Liver (tissue), 9 donors: ENCODE measurements around the gene PPME1. TPM values are rescaled to one million over a fixed set of nuclear protein-coding genes. Genes with fewer than 3 reads are reported as not detected.

Experiments
- DNase-seq: peaks from one replicate; pipeline ENCODE4 v3.0.0-alpha.2; 2017; ENCODE audit warnings: low spot score
- H3K27ac ChIP-seq, 2 donors: one replicate each; pipeline ENCODE4 v1.7.0; 2013; ENCODE audit warnings: inconsistent platforms in 2 of 2, low read length in 2 of 2, control low read depth in 1 of 2, low read depth in 1 of 2, mild to moderate bottlenecking in 1 of 2
- H3K27me3 ChIP-seq, 4 donors: one replicate each; pipeline versions ENCODE4 v1.6.1 to v1.7.0; 2013; ENCODE audit warnings: low read length in 3 of 4, inconsistent platforms in 1 of 4, mild to moderate bottlenecking in 1 of 4, moderate library complexity in 1 of 4; ENCODE audit not compliant: control insufficient read depth in 4 of 4, insufficient read depth in 4 of 4
- H3K36me3 ChIP-seq, 4 donors: one replicate each; pipeline versions ENCODE4 v1.6.1 to v1.7.0; 2013; ENCODE audit warnings: low read length in 3 of 4, mild to moderate bottlenecking in 3 of 4, low read depth in 1 of 4, moderate library complexity in 1 of 4; ENCODE audit not compliant: control insufficient read depth in 4 of 4, insufficient read depth in 3 of 4
- H3K4me1 ChIP-seq, 4 donors: one replicate each; pipeline versions ENCODE4 v1.6.1 to v1.7.0; 2013; ENCODE audit warnings: low read length in 3 of 4, mild to moderate bottlenecking in 3 of 4, moderate library complexity in 1 of 4; ENCODE audit not compliant: control insufficient read depth in 4 of 4, insufficient read depth in 4 of 4
- H3K4me3 ChIP-seq, 3 donors: one replicate each; pipeline versions ENCODE4 v1.6.1 to v1.7.0; 2013; ENCODE audit warnings: low read length in 3 of 3, control low read depth in 1 of 3, low read depth in 1 of 3, mild to moderate bottlenecking in 1 of 3
- H3K9ac ChIP-seq, 2 donors: one replicate each; pipeline ENCODE4 v1.7.0; 2013; ENCODE audit warnings: low read length in 2 of 2, mild to moderate bottlenecking in 2 of 2, moderate library complexity in 2 of 2, control low read depth in 1 of 2, low read depth in 1 of 2
- H3K9me3 ChIP-seq, 4 donors: one replicate each; pipeline versions ENCODE4 v1.6.1 to v1.7.0; 2013; ENCODE audit warnings: low read length in 3 of 4; ENCODE audit not compliant: control insufficient read depth in 4 of 4
- ATF3 ChIP-seq: IDR thresholded peaks from 2 replicates; pipeline ENCODE4 v1.6.1; 2016; ENCODE audit warnings: antibody characterized with exemption
- CTCF ChIP-seq: fragments of 150-350 bp; IDR thresholded peaks from 2 replicates; pipeline ENCODE4 v1.5.1; 2017; ENCODE audit warnings: improper control_type of control experiment, low read depth, low read length; ENCODE audit not compliant: missing input control
- EGR1 ChIP-seq, 2 donors: IDR thresholded peaks; 2 replicates each; pipeline ENCODE4 v1.6.1; 2016 to 2018; ENCODE audit warnings: antibody characterized with exemption in 2 of 2, low read depth in 2 of 2
- FOXA2 ChIP-seq: IDR thresholded peaks from 2 replicates; pipeline ENCODE4 v1.6.1; 2016; ENCODE audit warnings: antibody characterized with exemption
- GABPA ChIP-seq, 2 donors: IDR thresholded peaks in 1 of 2; conservative IDR thresholded peaks in 1 of 2; 2 replicates each; pipeline ENCODE4 v1.6.1; 2016; ENCODE audit warnings: antibody characterized with exemption in 2 of 2, mild to moderate bottlenecking in 1 of 2, moderate library complexity in 1 of 2
- HNF4A ChIP-seq, 2 donors: conservative IDR thresholded peaks; 2 replicates each; pipeline ENCODE4 v1.6.1; 2016; ENCODE audit warnings: antibody characterized with exemption in 2 of 2, mild to moderate bottlenecking in 2 of 2
- HNF4G ChIP-seq: IDR thresholded peaks from 2 replicates; pipeline ENCODE4 v1.6.1; 2016; ENCODE audit warnings: antibody characterized with exemption
- JUND ChIP-seq, 2 donors: IDR thresholded peaks; 2 replicates each; pipeline ENCODE4 v1.6.1; 2016; ENCODE audit warnings: antibody characterized with exemption in 2 of 2
- NR2F2 ChIP-seq: IDR thresholded peaks from 2 replicates; pipeline ENCODE4 v1.6.1; 2016; ENCODE audit warnings: antibody characterized with exemption
- RAD21 ChIP-seq, 2 donors: IDR thresholded peaks; 2 replicates each; pipeline ENCODE4 v1.6.1; 2016; ENCODE audit warnings: antibody characterized with exemption in 2 of 2, mild to moderate bottlenecking in 2 of 2
- RXRA ChIP-seq, 2 donors: IDR thresholded peaks; 2 replicates each; pipeline ENCODE4 v1.6.1; 2017 to 2018; ENCODE audit warnings: antibody characterized with exemption in 2 of 2, mild to moderate bottlenecking in 1 of 2
- SP1 ChIP-seq: IDR thresholded peaks from 2 replicates; pipeline ENCODE4 v1.6.1; 2018; ENCODE audit warnings: antibody characterized with exemption, mild to moderate bottlenecking
- TAF1 ChIP-seq: conservative IDR thresholded peaks from 2 replicates; pipeline ENCODE4 v1.6.1; 2016; ENCODE audit warnings: antibody characterized with exemption, mild to moderate bottlenecking
- YY1 ChIP-seq: IDR thresholded peaks from 2 replicates; pipeline ENCODE4 v1.6.1; 2016; ENCODE audit warnings: antibody characterized with exemption, mild to moderate bottlenecking
- WGBS: extraction: QIAGEN DNeasy Blood & Tissue Kit; methylation state at CpG from one replicate; pipeline ENCODE4 v1.1.7; 2013; 5-methylcytosine and 5-hydroxymethylcytosine counted together
- polyA plus RNA-seq, 2 donors: library from polyadenylated mRNA; stranded (reverse) in 1 of 2; unstranded in 1 of 2; fragments of 200-250 nt in 1 of 2; fragments of >200 nt in 1 of 2; fragmentation: Nextera tagmentation in 1 of 2; extraction: Ambion mirVana in 1 of 2; gene quantifications; one replicate each; pipeline versions ENCODE4 v1.2.1 to v1.2.3, GENCODE V29; 2013 to 2015
- total RNA-seq, 2 donors: library from RNA; depleted of rRNA; stranded (reverse); fragments of >200 nt; gene quantifications; one replicate each; pipeline ENCODE4 v1.2.3, GENCODE V29; 2014
- TF ChIP-seq, protein P1 (sequence below): IDR thresholded peaks from 2 replicates; pipeline ENCODE4 v1.6.1; 2016; ENCODE audit warnings: antibody characterized with exemption
- TF ChIP-seq, protein P2 (sequence below): IDR thresholded peaks from 2 replicates; pipeline ENCODE4 v1.6.1; 2016; ENCODE audit warnings: antibody characterized with exemption
- donor health status: healthy.
- donor health status: healthy.
- donor health status: healthy.
- donor health status: healthy.
- donor health status: healthy.

Gene PPME1
- total and polyA plus RNA-seq, 4 donors: 9.1 to 47.4 (median 13.6) TPM

DNA sequence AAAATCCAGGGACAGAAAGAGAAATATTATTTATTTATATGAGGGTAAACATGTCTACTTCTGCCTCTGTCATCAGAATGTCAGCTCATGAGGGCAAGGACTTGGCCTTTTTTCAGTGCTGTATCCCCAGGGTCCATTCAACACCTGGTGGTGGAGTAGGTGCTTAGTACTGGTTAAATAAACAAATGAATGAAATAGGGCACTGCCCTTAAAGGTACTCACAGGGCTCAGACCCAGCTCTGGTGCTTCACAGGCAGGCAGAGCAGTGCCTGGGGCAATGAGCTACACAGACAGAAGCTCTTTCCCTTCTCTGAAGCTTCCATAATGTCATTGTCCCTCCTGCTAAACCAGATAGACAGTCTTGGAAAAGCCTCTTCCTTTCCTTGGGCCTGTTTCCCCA is 109.4 kb downstream of the PPME1 start:
- Histone ChIP-seq H3K36me3 (no peaks in the 10 kb centered on the region), H3K27ac (no peak overlapping the region), H3K4me3 (no peak overlapping the region), H3K9me3 (no peaks in the 10 kb centered on the region), H3K27me3 (no peaks in the 10 kb centered on the region), H3K9ac (no peak overlapping the region), H3K4me1 (no peaks in the 10 kb centered on the region)
- TF ChIP-seq, protein P1, sequence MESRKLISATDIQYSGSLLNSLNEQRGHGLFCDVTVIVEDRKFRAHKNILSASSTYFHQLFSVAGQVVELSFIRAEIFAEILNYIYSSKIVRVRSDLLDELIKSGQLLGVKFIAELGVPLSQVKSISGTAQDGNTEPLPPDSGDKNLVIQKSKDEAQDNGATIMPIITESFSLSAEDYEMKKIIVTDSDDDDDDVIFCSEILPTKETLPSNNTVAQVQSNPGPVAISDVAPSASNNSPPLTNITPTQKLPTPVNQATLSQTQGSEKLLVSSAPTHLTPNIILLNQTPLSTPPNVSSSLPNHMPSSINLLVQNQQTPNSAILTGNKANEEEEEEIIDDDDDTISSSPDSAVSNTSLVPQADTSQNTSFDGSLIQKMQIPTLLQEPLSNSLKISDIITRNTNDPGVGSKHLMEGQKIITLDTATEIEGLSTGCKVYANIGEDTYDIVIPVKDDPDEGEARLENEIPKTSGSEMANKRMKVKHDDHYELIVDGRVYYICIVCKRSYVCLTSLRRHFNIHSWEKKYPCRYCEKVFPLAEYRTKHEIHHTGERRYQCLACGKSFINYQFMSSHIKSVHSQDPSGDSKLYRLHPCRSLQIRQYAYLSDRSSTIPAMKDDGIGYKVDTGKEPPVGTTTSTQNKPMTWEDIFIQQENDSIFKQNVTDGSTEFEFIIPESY: no peak
- DNase-seq: no peak

GRCh38 chr11:74282421-74282820 is 111.3 kb downstream of the PPME1 start:
- Histone ChIP-seq H3K36me3 (no peaks in the 10 kb centered on the region), H3K27ac (no peak overlapping the region), H3K4me3 (no peak overlapping the region), H3K9ac (no peak overlapping the region), H3K4me1 (no peaks in the 10 kb centered on the region), H3K27me3 (no peaks in the 10 kb centered on the region), H3K9me3 (no peaks in the 10 kb centered on the region)
- TF ChIP-seq NR2F2 (no peak), TAF1 (no peak), EGR1 (IDR thresholded peaks at IDR 0.05; ENCODE audit: low read depth in 2 of 2) (no peak), ATF3 (no peak), RAD21 (IDR thresholded peaks at IDR 0.05) (no peak), FOXA2 (no peak), CTCF (no peak), HNF4A (conservative IDR thresholded peaks at IDR 0.05) (no peak)
- TF ChIP-seq, protein P1: no peak
- TF ChIP-seq, protein P2, sequence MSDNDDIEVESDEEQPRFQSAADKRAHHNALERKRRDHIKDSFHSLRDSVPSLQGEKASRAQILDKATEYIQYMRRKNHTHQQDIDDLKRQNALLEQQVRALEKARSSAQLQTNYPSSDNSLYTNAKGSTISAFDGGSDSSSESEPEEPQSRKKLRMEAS: no peak
- no peak for DNase-seq
- 89% methylated on average over 3 of the region's 3 CpGs for WGBS

DNA sequence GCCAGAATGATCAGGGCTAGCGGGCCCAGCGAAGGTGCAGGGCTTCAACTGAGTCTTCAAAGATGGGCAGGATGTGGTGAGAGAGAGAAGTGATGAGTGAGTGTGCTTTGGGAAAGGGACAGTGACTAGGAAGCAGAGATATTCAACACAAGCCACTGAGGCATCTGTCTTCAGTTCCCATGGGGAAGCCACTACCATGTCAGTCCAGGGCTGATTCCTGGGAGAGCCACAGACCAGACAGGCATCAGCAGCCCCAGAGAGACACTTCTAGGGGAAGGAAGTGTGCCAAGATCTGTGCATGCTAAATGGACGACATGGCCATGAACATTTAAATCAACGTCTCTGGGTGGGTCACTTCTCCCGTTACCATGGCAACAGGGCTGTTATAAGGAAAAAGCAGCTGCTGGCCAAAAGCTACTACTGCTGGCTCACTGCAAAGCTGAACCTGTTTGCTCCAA is 111.9 kb downstream of the PPME1 start:
- 64% methylated on average over 5 of the region's 5 CpGs for WGBS
- Histone ChIP-seq H3K36me3 (no peaks in the 10 kb centered on the region), H3K4me1 (no peaks in the 10 kb centered on the region), H3K27ac (no peak overlapping the region), H3K27me3 (no peaks in the 10 kb centered on the region), H3K9ac (no peak overlapping the region), H3K4me3 (no peak overlapping the region), H3K9me3 (no peaks in the 10 kb centered on the region)
- DNase-seq: no peak
- TF ChIP-seq GABPA (IDR thresholded peaks at IDR 0.05 in 1 of 2, conservative IDR thresholded peaks at IDR 0.05 in 1 of 2) (no peak), TAF1 (no peak), HNF4A (conservative IDR thresholded peaks at IDR 0.05) (no peak), RXRA (IDR thresholded peaks at IDR 0.05) (no peak), JUND (IDR thresholded peaks at IDR 0.05) (no peak), HNF4G (no peak), SP1 (no peak), NR2F2 (no peak), RAD21 (IDR thresholded peaks at IDR 0.05) (no peak), YY1 (no peak), ATF3 (no peak)
- TF ChIP-seq, protein P1: no peak
